ENCODE data around the gene PRR15L.
"Not testable (repeated sequence)": the region's sequence is repeated elsewhere in the genome, so short reads cannot be mapped to it uniquely, and the experiment has no call there.

The PRR15L gene

GRCh38 chr17:47957591-47958490 lies at the start of gene PRR15L:
PRR15L (minus strand) TSS chr17:47957883; CDS start chr17:47953234, 4,649 bp downstream.
- no peak for DNase-seq (ENCODE audit: low read depth, low spot score)

DNA sequence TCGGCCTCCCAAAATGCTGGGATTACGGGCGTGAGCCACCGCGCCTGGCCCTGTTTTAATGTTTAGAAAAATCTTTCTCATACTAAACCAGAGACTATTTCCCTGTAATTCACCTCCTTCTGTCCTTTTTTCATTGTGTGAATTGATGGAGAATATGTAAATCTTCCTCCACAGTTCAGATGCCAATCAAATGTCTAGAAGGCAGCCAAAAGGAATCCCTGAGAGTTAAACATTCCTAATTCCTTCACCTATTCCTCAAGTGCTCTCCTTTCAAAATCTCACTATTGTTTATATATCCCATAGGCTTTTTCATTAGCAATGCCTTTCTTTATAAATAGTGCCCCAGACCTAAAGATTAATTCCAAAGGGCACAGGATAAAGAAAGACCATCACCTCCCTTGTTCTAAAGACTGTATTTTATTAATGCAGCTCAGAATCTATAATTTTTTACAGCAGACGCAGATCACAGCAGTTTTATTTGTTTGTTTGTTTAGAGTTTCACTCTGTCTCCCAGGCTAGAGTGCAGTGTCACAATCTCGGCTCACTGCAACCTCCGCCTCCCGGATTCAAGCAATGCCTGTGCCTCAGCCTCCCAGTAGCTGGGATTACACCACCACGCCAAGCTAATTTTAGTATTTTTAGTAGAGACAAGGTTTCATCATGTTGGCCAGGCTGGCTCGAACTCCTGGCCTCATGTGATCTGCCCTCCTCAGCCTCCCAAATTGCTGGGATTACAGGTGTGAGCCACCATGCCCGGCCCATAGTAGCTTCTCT lies 49.4 kb upstream of the PRR15L start:
- DNase-seq (ENCODE audit: low read depth, low spot score) = no peak

DNA sequence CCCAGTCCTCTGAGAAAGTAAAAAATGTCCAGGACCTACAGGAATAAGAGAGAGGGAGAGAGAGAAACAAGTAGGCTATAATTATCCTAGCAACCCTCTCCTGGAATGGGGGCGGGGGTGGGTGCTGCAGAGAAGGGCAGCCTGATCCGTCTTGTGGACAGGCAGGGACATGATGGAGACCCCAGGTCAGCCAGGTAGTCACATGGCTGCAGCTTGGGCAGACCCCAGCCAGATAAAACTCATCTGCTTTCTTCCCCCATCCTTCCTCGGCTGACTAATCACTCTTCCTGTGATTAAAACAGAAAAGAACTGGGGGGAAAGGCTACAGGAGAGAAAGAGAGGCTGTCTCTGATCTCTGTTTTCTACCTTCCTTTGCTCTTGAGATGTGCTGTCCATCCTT lies 47.3 kb upstream of the PRR15L start:
- no peak for DNase-seq (ENCODE audit: low read depth, low spot score)

GRCh38 chr17:48003417-48004151 lies 45.9 kb upstream of the PRR15L start:
- DNase-seq (ENCODE audit: low read depth, low spot score) = no peak

DNA sequence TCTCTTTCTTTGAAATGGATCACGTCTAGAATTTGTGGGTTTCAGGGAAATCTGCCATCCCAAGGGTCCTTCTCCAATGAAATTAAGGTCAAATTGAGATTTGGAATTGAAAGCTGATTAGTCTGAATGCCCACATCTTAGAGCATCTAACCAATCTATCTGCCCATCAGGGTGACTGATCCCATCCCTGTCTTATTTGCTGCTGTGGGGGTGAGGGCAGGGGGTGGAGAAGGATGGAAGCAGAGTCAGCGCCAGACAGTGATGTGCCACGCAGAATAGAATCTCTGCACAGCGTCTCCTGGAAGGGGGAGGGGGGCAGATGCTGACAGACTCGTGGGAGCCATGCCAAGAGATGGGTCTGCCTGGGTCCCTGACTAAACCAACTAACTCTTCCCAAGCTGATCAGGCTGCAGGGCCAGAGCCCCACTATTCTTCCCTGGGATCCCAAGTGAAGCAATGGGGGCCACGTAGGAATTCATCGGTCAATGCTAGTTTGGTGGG lies 45.3 kb upstream of the PRR15L start:
- no peak for DNase-seq (ENCODE audit: low read depth, low spot score)

- DNase-seq (ENCODE audit: low read depth, low spot score) = no peak
These were observed 44.7 kb upstream of the PRR15L start for GRCh38 chr17:48002266-48002915.

DNA sequence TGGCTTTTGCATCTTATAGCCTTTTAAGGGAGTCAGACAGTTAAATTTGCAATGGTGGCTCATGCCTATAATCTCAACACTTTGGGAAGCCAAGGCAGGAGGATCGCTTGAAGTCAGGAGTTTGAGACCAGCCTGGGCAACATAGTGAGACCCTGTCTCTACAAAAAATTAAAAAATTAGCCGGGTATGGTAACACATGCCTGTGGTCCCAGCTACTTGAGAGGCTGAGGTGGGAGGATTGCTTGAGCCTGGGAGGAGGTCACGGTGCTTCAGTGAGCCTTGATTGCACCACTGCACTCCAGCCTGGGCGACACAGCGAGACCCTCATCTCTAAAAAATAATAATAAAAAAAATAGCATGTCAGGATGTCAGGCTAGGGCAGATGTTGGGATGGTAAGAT lies 44.0 kb upstream of the PRR15L start:
- not testable (repeated sequence) for DNase-seq (ENCODE audit: low read depth, low spot score)

DNA sequence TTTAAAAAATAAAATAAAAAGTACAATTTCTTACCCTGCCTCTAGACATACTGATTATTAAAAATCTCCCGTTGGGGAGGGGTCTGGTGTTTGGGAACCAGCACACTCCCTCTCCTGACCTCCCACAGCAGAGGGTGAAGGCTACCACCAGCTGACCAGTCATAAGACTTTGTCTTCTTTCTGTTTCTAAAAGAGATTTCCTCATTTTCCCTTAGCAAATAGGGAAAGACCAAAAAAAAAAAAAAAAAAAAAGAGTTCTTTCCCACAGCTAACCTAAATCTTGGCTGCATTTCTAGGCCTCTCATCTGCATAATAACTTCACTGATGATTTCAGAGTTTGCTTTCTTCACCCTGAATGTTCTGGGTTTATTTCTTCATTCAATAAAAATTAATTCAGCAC lies 43.5 kb upstream of the PRR15L start:
- DNase-seq (ENCODE audit: low read depth, low spot score) = no peak

DNA sequence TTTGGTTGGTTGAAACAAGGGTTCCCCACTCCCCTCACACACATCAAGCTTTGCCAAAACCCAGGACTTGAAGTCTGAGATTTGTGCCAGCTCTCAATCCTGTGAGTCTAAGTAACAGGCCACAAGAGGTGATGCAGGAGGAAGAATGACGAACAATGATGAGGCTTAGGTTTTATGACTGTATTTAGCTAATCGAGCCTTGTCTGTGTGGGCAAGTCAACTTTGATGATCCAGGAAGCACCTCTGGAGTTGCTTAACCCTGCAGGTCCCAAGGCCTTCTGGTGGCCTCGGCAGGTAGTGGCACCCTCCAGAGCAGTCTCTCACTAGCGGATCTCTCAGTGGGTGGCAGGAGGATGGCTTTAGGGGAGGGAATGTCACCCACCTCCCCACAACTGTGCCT lies 41.9 kb upstream of the PRR15L start:
- DNase-seq (ENCODE audit: low read depth, low spot score) = no peak

DNA sequence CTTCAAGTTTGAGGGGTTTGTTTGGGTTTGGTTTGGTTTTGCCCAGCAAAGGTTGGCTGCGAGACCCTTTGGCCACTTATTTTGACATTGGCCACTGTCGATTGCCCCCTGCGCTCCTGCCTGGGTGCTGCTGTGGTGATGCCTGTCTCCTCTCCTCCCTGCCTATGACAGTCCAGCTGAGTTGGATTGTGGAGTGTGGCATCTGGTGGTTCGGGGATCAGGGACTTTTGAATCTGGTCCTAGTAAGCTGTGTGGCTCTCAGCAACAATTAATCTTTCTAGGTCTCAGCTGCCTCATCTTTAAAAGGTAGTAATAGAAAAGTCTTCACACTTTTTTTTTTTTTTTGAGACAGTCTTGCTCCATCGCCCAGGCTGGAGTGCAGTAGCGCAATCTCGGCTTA lies 40.4 kb upstream of the PRR15L start:
- no peak for DNase-seq (ENCODE audit: low read depth, low spot score)

GRCh38 chr17:47997586-47997985 lies 39.9 kb upstream of the PRR15L start:
- DNase-seq (ENCODE audit: low read depth, low spot score) = no peak

DNA sequence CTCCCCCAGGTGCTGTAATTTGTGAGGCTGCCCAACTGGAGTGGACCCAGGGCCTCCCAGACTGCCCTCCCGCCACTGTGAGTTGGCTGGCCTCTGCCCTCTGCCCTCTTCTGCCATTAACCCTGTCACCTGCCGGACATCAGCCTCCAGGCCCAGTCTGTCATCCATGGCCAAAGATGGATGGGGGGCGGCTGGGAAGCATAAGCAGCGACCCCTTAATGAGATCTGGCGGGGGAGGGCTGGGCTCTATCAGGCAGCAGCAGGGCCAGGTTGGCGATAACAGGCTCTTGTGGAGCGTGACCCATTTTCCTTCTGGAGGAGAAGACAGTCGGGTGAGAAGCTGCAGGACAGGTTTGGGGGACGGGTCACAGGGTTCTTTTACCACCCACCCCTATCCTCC lies 38.5 kb upstream of the PRR15L start:
- no peak for DNase-seq (ENCODE audit: low read depth, low spot score)

GRCh38 chr17:47995241-47995935 lies 37.7 kb upstream of the PRR15L start:
- DNase-seq (ENCODE audit: low read depth, low spot score) = no peak

DNA sequence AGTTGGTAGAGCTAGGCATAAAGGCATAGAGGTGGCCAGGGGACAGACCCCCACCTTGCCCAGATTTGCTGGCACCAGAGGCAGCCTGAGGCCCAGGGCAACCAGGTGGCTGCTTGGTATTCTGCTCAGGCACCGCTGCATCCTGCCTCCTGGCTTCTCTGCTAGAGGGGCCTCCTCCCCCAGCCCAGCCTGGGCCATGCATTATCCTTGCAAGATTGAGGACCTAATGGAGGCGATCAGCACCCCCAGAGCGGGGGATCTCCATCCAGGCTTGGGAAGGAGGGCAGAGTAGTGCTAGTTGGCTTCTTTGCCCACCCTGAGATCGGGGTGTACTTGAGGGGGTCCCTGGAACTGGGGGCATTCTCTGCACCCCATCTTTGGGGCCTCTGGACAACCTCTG lies 37.0 kb upstream of the PRR15L start:
- DNase-seq (ENCODE audit: low read depth, low spot score) = no peak

DNA sequence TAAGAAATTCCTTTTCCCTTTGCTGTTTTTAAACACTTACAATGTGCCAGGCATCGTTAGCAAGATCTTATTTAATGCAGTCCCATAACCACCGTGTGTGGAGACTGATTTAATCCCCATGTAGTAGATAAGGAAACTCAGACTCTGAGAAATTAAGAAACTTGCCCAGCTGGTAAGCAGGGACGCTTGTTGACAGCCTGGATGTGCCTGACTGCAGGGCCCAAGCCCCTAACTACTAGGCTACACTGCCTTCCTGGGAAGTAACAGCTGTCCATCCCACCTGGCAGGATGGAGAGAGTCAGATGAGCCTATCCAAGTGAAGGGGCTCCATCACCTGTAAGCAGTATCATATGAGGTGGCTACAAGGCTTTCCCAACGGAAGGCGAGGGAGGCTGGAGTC lies 36.3 kb upstream of the PRR15L start:
- DNase-seq (ENCODE audit: low read depth, low spot score) = no peak

DNA sequence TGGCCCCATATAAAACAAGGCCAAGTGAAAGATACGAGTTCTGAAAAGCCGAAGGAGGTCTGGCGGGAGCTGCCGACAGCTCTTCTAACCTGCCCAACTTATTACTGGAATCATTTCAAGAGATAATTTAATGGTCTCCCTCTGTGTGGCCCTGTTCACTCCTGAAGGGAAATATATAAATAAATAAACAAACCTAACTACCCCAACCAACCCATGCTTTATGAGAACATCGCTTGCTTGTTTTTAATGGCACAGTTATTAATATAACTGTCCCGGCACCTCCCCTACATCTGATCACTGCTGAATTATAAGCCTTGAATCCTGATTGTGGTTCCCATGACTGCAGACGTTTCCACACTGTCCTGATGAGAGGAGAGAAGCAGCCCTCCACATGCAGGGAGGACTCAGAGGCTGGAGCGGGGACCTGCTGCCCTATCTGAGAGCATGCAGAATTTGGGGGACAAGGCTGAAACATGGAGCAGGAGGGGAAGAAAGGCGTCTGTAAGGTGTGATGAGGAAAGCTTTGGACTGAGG lies 35.4 kb upstream of the PRR15L start:
- no peak for DNase-seq (ENCODE audit: low read depth, low spot score)

GRCh38 chr17:47992216-47992615 lies 34.5 kb upstream of the PRR15L start:
- DNase-seq (ENCODE audit: low read depth, low spot score) = no peak

DNA sequence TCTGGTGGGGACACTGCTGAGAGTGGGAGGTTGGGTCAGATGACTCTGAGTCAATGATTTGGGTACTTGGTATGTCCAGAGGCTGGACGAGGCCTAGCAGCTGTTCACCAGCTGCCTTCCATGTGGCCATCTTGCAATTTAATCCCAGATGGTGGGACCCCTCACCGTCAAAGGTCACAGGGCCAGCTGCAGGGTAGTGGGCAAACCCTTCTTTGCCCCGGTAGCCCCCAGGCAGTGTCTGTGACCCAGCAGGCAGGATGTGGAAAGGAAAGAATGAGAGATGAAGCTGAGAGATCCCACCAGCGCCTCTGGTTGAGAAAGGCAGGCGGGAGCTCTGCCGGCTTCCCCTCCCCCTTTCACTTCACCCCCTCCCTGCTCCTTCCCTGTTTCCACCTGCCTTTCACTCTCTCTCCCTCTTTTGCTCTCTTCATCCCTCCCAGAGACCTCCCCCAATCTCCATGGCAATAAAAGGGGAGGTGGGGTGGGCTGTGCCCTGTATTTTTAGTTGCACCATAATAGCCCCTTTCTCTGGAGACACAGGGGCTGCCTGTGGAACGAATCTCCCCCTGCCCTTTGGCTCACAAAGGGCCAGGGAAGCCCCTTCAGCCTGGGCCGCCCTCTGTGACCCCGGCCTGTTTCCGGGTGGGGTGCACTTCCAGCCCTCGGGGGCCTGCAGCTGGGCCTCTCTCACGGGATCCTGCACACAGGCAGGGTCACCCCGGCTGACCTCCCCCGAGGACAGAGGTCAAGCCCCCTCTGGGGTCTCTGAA lies 33.5 kb upstream of the PRR15L start:
- no peak for DNase-seq (ENCODE audit: low read depth, low spot score)

DNA sequence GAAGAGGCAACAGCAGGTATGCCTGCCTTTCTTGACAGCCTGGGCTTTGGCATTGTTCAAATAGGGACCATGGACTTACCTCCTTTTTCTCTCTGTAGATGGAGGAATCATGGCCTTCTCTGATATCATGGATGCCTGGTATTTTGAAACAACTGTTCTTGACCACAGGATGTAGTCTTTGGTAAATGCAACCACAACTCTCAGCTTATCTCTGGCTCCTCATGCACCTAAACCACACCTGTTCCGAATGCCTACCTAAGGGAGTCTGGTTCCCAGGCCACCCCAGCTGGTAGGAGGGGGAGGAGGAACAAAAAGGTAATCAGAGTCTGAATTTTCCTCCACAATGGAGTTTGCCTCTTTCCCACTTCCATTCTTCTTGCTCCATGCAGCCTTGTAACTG lies 32.0 kb upstream of the PRR15L start:
- DNase-seq (ENCODE audit: low read depth, low spot score) = no peak

- DNase-seq (ENCODE audit: low read depth, low spot score) = no peak
These were observed 31.5 kb upstream of the PRR15L start for GRCh38 chr17:47989159-47989558.

Measured in activated CD4-positive, CD25-positive, alpha-beta regulatory T cell treated with anti-CD3 and anti-CD28 coated beads, Interleukin-2, amount 50 U/mL, for 16 hours (primary cell).